ENCODE results near the gene ELMO1. TPM values are rescaled to one million over a fixed set of nuclear protein-coding genes. Genes with fewer than 3 reads are reported as not detected.
A peak's percentile ranks its signal among the peaks of the same experiment; 100 is the strongest.
"Not testable (repeated sequence)": the region's sequence is repeated elsewhere in the genome, so short reads cannot be mapped to it uniquely, and the experiment has no call there.

ELMO1 gene
- total RNA-seq, 1 experiment from 2014 or later: 7.8 TPM

- no peaks in the 10 kb centered on the region for H3K27me3 ChIP-seq (ENCODE audit: insufficient read depth, low read length)
- no CpG with 5 or more reads among the region's 2 CpGs for WGBS (ENCODE audit: extremely low coverage, insufficient read length, low lambda C conversion rate)
- H4K5ac ChIP-seq (ENCODE audit: insufficient read length, low read depth, low read length): no peak overlapping the region
- no peak overlapping the region for H2AFZ ChIP-seq (ENCODE audit: low read length)
- H3K56ac ChIP-seq (ENCODE audit: insufficient read length, low read depth, low read length): no peak overlapping the region
- no peak overlapping the region for H3K27ac ChIP-seq (ENCODE audit: insufficient read length, low read depth, low read length)
- no peak overlapping the region for H3T11ph ChIP-seq (ENCODE audit: low read length)
- H2BK5ac ChIP-seq (ENCODE audit: insufficient read length, low read length): no peak overlapping the region
- H3K23me2 ChIP-seq (ENCODE audit: insufficient read length, low read depth, low read length, poor library complexity, severe bottlenecking): no peaks in the 10 kb centered on the region
- H3K79me1 ChIP-seq (ENCODE audit: insufficient read depth, low read depth, low read length, poor library complexity, severe bottlenecking): no peaks in the 10 kb centered on the region
- no peak overlapping the region for H3K4me3 Mint-ChIP-seq
- no peak overlapping the region for H3K23ac ChIP-seq (ENCODE audit: insufficient read length, low read depth, low read length)
- H2BK20ac ChIP-seq (ENCODE audit: low read depth, low read length, poor library complexity, severe bottlenecking): no peak overlapping the region
- no peak overlapping the region for H2BK12ac ChIP-seq (ENCODE audit: insufficient read length, low read depth, low read length)
- H3K18ac ChIP-seq (ENCODE audit: insufficient read length, low read depth, low read length): no peak overlapping the region
- no peak overlapping the region for H4K91ac ChIP-seq (ENCODE audit: insufficient read length, low read depth, low read length)
- TF ChIP-seq CTCF (conservative IDR thresholded peaks at IDR 0.05): no peak
- no peak overlapping the region; a peak in 1 of 7 replicates for H3K27ac Mint-ChIP-seq
- no peaks in the 10 kb centered on the region for H3K79me2 ChIP-seq (ENCODE audit: insufficient read depth, low read length)
- peaks cover 13 to 30% (median 15%) of the 10 kb centered on the region in 3 experiments for H3K36me3 Mint-ChIP-seq (ENCODE audit: insufficient read depth in 1 of 3, low read depth in 3 of 3)
- no peak overlapping the region for H3K14ac ChIP-seq (ENCODE audit: insufficient read depth, low read length)
- H2BK15ac ChIP-seq (ENCODE audit: low read depth, low read length): no peak overlapping the region
- H3K27me3 Mint-ChIP-seq (ENCODE audit: low read depth): peaks cover 1% of the 10 kb centered on the region; the same call in 1 of the 2 replicates
- no peak for DNase-seq
- no peaks in the 10 kb centered on the region for H4K20me1 ChIP-seq (ENCODE audit: control insufficient read depth, insufficient read depth, insufficient read length)
- H2AK5ac ChIP-seq (ENCODE audit: insufficient read length, low read length): no peak overlapping the region
- H3K4me1 ChIP-seq (ENCODE audit: insufficient read depth, low read length): peaks cover 2% of the 10 kb centered on the region; the same call in 1 of the 2 replicates
- peaks cover 22 to 36% of the 10 kb centered on the region in 2 experiments for H3K9me3 Mint-ChIP-seq
- no peak overlapping the region for H4K8ac ChIP-seq (replicated peaks; ENCODE audit: insufficient read length, low read depth, low read length)
- H3K4me2 ChIP-seq (ENCODE audit: insufficient read depth, insufficient read length, low read length): no peak overlapping the region
- no peak overlapping the region for H2BK120ac ChIP-seq (ENCODE audit: low read depth, low read length, poor library complexity, severe bottlenecking)
- no peak overlapping the region for H3K9ac ChIP-seq (ENCODE audit: extremely low read depth, insufficient read length, low read length)
- H3K9me3 ChIP-seq (ENCODE audit: control insufficient read depth, low read depth, low read length): no peaks in the 10 kb centered on the region
- H3K4me1 Mint-ChIP-seq: peaks cover 14% of the 10 kb centered on the region in 2 experiments
- H3K4ac ChIP-seq (ENCODE audit: low read depth, low read length): no peak overlapping the region
These were observed 306.9 kb downstream of the ELMO1 start for GRCh38 chr7:37141742-37142141.

- H3K4me1 Mint-ChIP-seq; H2BK20ac ChIP-seq (ENCODE audit: low read depth, low read length, poor library complexity, severe bottlenecking); H3K9me3 ChIP-seq (ENCODE audit: control insufficient read depth, low read depth, low read length); H3K27me3 ChIP-seq (ENCODE audit: insufficient read depth, low read length); H3K36me3 Mint-ChIP-seq (ENCODE audit: insufficient read depth in 1 of 3, low read depth in 3 of 3); H4K8ac ChIP-seq (replicated peaks; ENCODE audit: insufficient read length, low read depth, low read length); H2BK15ac ChIP-seq (ENCODE audit: low read depth, low read length); H4K5ac ChIP-seq (ENCODE audit: insufficient read length, low read depth, low read length); H3K56ac ChIP-seq (ENCODE audit: insufficient read length, low read depth, low read length); H3K18ac ChIP-seq (ENCODE audit: insufficient read length, low read depth, low read length); H3K27me3 Mint-ChIP-seq (ENCODE audit: low read depth); H3K14ac ChIP-seq (ENCODE audit: insufficient read depth, low read length); H2BK12ac ChIP-seq (ENCODE audit: insufficient read length, low read depth, low read length); H3K4me2 ChIP-seq (ENCODE audit: insufficient read depth, insufficient read length, low read length); H3K23ac ChIP-seq (ENCODE audit: insufficient read length, low read depth, low read length); H4K91ac ChIP-seq (ENCODE audit: insufficient read length, low read depth, low read length); H3K27ac ChIP-seq (ENCODE audit: insufficient read length, low read depth, low read length); H3T11ph ChIP-seq (ENCODE audit: low read length); H2AK5ac ChIP-seq (ENCODE audit: insufficient read length, low read length); H3K4ac ChIP-seq (ENCODE audit: low read depth, low read length); H3K79me1 ChIP-seq (ENCODE audit: insufficient read depth, low read depth, low read length, poor library complexity, severe bottlenecking); H2BK120ac ChIP-seq (ENCODE audit: low read depth, low read length, poor library complexity, severe bottlenecking); H3K4me1 ChIP-seq (ENCODE audit: insufficient read depth, low read length); H3K23me2 ChIP-seq (ENCODE audit: insufficient read length, low read depth, low read length, poor library complexity, severe bottlenecking); H2BK5ac ChIP-seq (ENCODE audit: insufficient read length, low read length); H2AFZ ChIP-seq (ENCODE audit: low read length); H4K20me1 ChIP-seq (ENCODE audit: control insufficient read depth, insufficient read depth, insufficient read length); DNase-seq; H3K4me3 Mint-ChIP-seq; H3K9ac ChIP-seq (ENCODE audit: extremely low read depth, insufficient read length, low read length); H3K79me2 ChIP-seq (ENCODE audit: insufficient read depth, low read length): not testable (repeated sequence)
- WGBS (ENCODE audit: extremely low coverage, insufficient read length, low lambda C conversion rate): no CpG with 5 or more reads among the region's 1 CpG
- Mint-ChIP-seq H3K9me3 (peaks cover 6 to 17% of the 10 kb centered on the region in 2 experiments; a peak in 4 of 5 replicates), H3K27ac (peak overlapping the region in 1 of 3 experiments; percentile 19; a peak in 1 of 7 replicates)
These were observed 314.8 kb downstream of the ELMO1 start for GRCh38 chr7:37133902-37134301.
